Left hindlimb (tissue), 1 donor: Measurements from ENCODE around the gene ACIN1.

Experiments
- DNase-seq: peaks from one replicate; pipeline ENCODE4 v3.0.0-alpha.2; 2018

ACIN1 gene

DNA sequence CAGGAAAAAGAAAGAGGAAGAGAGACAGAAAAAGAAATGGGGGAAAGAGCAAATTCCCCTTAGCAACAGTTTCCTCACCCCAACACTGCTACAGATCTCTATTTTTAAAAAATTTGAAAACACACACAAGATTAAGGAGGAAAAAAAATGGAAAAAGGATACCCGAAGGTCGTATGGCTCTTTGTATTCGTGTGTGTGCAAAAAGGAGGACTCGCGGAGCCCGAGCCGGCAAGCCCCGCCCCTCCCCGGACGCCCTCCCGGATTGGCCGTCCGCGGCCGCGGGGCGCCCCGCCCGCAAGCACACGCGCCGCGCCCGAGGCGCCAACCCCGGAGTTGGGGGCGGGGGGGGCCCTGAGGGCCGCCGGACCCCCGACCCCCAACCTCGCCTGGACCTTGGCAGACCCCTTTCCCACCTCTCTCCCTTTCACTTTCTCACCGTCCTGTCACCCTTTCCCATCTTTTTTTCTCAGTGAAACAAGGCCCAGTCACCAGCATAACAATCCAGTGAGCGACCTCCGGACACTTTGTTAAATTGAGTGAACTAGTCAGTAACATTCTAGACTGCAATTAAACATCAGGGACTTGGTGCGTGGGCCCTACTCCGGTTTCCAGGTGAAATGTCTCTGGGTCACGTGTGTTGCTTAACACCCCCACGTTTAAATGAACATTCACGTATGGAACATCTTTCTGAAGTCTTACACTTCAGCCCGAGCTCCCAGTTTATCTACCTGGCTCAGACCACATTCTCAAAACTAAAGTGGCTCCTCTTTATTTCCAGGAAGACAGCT is 84.8 kb downstream of the ACIN1 start, which contains the start of gene C14orf93:
C14orf93 (minus strand) TSS at position 205 of the 788 bp plus-strand sequence. CDS start 11,120 bp downstream, outside the sequence.
- DNase-seq = peak; percentile 86

DNA sequence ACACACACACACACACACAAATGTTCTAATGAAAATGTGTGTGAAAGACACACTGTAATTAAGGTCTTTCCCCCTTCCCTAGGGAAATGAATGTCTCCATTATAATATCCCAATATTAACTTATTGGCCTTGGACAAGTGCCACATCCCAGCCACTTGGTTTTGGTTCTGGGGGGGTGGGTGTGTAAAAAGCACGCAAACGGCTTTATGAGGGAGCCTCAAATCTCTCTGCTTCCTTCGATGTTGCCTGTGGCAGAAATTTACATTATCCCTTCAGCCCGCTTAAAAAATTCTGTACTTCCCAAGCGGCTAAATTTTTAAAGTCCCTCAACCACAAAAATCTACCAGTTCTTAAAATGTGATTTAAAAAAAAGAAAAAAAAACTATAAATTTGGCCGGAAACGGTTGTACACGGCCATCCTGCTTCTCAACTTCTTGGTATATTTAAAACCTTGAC is 85.4 kb downstream of the ACIN1 start:
- DNase-seq = no peak

GRCh38 chr14:23008831-23009230 is 86.1 kb downstream of the ACIN1 start:
- DNase-seq = no peak
